HG02852 (cell line): ENCODE measurements around the gene RAPGEF2.
A peak's percentile ranks its signal among the peaks of the same experiment; 100 is the strongest.
"Not testable (repeated sequence)": the region's sequence is repeated elsewhere in the genome, so short reads cannot be mapped to it uniquely, and the experiment has no call there.

ENCODE experiments used
- ATAC-seq: cut with Tn5 transposase; IDR thresholded peaks from one replicate; pipeline ENCODE4 v1.9.1; 2021; ENCODE audit warnings: mild to moderate bottlenecking, moderate library complexity; ENCODE audit not compliant: unreplicated experiment

The RAPGEF2 gene

DNA sequence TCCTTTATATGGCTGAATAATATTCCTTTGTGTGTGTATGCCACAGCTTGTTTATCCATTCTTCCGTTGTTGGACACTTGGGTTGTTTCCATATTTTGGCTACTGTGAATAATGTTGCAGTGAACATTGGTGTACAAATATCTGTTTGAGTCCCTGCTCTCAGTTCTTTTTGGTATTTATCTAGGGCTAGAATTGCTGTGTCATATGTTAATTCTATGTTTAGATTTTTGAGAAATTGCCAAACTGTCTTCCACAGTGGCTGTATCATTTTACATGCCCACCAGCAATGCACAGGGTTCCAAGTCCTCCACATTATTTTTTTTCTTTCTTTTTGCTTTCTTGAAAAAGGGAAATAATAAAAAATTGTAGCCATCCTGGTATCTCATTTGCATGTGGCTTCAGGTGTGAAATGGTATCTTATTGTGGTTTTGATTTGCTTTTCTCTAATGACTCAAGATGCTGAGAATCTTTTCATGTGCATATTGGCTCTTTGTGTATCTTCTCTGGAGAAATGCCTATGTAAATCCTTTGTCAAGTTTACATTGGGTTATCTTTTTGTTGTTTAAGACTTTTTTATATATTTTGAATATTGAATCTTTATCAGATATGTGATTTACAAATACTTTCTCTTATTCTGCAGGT, 129.7 kb downstream of the RAPGEF2 start:
- ATAC-seq, result no peak

DNA sequence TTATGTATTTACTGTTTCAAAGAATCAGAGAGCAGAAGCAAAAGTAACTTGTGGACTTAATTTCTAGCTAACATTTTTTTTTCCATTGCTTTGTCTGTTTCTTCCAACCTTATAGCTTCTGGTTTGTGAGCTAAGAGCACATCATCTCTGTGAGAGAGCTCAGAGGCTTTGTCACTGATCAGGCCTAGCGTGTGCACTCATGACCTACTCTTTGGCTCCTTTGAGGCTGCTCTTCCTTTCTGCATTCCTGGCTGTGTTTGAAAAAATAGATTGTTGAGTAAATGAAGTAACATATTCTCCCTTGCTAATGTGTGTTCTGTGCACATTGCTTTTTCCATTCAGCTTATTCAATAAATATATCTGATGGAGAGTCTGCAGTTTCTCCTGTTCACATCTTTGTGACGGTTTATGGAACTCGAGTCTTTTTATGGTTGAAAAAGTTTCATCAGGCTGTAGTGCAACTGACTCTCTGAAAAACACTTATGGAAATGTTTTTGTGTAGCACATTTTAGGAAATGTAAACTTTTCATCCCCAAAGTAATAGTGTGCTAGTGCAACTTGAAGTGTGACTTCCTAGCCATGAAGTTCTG, 133.0 kb downstream of the RAPGEF2 start:
- no peak for ATAC-seq

DNA sequence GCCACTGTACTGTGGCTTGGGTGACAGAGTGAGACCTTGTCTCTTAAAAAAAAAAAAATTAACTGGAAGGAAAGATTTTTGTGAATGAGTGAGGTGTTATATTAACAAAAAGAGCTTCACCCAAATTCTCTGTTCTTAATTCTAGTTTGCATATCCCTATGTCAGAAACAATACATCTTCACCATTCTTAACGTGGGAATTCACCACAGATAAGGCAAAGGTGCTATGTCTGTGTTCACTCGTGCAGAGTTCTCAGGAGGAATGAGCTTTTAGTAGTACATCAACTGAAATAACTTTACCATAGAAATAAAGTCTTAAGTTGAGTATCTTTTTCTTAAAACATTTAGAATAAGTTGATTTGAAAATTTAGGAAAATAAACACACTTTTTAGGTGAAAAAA, 135.1 kb downstream of the RAPGEF2 start:
- no peak for ATAC-seq

DNA sequence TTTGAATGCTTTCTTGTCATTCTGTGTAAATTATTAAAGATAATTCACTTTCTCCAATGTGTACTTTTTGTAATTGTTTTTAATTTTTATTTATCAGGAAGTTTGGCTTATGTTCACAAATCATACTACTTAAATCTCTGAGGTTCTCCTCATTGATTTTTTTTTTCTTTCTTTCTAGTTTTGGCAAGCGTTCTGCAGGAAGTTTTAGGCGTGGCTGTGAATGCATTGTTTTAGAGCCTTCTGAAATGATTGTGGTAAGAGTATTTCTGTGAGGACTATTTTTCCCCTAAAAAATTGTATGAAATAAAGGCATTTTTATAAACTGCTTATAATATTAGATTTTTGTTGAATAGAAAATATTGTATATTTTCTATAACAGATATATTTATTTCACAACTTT, 135.8 kb downstream of the RAPGEF2 start:
- no peak for ATAC-seq

DNA sequence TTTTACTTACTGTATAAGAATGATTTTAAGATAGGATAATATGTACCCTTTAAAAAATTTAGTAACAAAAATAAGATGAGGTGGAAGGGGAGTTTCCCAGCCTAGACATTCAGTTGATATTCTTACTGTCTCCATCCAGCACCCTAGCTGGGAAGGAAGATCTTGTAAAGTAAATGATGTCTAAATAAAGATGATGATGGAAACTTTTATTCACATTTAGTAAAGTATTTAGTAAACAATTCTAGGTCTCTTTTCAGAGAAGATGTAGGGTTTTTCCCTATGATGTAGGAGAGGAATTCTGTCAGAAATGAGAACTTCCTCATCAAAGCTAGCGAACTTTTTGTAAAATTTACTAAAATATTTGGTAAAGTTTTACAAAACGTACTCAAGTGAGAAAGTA, 136.8 kb downstream of the RAPGEF2 start:
- ATAC-seq, result no peak

DNA sequence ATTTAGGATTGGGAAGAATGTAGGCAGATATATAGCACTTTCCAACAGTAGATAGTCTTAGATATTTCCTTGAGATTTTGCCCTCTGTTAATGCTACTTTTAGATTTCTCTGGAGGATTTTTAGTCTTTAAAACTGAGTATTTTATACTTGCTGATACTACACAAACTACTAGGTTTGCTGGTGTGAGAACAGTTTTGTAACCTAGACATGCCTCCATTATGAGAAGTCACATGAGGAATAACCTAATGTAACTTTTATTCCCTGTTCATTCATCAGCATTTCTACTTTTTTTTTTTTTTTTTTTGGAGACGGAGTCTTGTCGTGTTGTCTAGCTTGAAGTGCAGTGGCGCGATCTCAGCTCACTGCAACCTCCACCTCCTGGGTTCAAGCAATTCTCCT, 137.2 kb downstream of the RAPGEF2 start:
- no peak for ATAC-seq

DNA sequence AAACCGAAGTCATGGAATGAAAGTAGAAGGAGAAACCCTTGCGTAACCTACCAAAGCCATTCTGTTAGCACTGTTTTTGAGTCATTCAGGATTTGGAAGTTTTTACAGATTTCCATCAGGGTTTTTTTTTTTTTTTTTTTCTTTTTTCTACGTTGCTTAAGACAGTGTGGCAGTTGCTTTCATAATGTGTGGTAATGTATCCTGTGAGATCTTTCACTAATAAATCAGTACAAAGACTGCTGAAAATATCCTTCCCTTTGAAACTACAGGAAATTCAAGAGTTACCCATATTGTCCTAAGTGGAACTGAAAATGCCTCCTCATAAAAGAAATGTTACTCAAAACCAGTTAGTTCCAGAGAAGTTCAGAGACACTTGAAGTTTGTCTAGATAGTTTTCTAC, 137.8 kb downstream of the RAPGEF2 start:
- no peak for ATAC-seq

DNA sequence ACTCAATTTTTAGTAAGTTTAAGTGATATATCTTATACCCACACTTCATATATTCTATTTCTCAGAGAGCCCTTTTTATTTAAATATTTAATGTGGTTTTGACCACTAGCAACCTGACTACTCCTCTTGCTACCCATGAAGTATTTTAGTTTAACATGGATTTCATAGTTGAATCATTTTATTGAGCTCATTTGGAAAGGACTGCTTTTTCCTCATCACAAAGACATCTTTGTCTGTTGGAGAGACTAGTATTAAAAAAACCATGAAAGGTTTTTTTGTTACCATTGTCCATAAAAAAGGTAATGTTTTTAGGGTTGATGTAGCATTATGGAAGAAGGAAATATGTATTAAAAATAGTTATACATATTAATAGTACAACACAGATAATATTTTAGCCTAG, 139.5 kb downstream of the RAPGEF2 start:
- ATAC-seq, result no peak

DNA sequence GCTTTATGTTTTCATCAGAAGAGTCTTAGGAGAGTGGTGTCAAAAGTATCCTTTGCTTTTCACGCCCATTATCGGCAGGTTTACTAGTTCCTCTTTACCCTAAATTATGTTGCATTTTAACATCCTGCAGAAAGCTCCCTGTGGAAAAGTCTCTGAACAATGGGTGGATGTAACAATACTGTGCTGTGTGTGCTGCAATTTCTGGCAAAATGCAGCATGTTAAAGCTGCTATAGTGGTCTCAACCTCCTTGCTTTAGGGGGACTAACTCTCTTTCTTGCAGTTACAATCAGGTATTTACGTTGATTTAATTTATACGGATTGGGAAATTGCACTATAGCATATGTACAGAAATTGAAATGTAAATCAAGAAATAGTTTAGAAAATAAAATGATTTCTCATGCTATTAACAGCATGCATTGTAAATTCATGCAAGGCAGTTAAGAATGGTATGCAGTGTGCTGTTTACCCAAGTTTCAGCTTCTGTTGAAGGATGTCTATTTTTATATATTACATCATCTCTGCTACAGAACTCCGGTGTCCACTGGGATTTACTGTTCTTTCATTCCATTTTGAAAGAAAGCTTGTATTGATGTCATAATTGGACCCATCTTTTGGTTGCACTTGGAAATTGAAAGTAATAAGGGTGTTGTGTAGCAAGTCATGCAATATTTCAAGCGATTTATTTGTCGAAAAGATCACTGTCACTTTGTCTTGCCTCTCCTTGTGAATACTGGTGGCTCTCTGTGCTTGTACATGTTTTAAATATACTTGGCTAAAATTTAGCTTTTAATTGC, 145.7 kb downstream of the RAPGEF2 start:
- no peak for ATAC-seq

DNA sequence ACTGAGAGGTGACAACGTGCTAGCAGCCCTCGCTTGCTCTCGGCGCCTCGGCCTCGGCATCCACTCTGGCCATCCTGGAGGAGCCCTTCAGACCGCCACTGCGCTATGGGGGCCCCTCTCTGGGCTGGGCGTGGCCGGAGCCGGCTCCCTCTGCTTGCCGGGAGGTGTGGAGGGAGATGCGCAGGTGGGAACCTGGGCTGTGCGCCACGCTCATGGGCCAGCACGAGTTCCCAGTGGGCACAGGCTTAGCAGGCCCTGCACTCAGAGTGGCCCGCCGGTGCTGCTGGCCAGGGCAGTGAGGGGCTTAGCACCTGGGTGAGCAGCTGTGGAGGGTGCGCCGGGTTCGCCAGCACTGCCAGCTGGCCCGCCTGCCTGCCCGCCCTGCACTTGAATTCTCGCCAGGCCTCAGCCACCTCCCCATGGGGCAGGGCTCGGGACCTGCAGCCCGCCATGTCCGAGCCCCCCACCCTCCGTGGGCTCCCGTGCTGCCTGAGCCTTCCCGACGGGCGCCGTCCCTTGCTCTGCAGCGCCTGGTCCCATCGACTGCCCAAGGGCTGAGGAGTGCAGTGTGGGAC, 148.0 kb downstream of the RAPGEF2 start:
- no peak for ATAC-seq

DNA sequence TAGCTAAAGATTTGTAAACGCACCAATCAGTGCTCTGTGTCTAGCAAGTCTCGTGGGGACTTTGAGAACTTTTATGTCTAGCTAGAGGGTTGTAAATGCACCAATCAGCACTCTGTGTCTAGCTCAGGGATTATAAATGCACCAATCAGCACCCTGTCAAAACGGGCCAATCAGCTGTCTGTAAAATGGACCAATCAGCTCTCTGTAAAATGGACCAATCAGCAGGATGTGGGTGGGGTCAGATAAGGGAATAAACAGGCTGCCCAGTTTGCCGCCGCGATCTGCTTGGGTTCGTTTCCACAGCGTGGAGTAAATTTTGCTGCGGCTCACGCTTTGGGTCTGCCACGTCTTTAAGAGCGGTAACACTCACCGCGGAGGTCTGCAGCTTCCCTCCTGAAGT, 148.7 kb downstream of the RAPGEF2 start:
- not testable (repeated sequence) for ATAC-seq

DNA sequence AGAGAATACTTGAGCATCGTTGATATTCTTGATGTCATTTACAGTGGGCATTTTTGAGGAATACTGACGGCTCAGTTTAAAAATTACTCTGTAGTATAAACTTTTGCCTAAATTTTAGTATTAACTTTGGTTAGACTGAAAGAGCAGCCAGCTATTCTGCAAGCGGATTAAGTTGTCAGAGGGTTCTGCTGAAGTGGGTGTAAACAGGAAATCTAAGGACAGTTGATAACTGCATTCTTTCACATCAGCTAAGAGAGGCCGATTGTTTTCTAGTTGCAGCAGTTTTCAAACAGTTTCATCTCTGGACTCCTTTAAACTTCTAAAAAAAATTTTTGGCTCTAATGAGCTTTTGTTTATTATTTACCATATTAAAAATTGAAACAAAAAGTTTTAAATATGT, 149.6 kb downstream of the RAPGEF2 start:
- no peak for ATAC-seq

DNA sequence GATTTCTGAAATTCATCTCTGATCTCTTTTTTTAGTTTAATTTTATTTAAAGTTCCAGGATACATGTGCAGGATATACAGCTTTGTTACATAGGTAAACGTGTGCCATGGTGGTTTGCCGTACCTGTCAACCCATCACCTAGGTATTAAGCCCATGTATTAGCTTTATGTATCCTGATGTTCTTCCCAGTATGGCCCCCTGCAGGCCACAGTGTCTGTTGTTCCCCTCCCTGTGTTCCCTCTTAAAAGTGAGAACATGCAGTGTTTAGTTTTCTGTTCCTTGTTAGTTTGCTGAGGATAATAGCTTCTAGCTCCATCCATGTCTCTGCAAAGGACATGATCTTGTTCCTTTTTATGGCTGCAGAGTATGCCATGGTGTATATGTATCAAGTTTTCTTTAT, 153.2 kb downstream of the RAPGEF2 start:
- ATAC-seq, result no peak

DNA sequence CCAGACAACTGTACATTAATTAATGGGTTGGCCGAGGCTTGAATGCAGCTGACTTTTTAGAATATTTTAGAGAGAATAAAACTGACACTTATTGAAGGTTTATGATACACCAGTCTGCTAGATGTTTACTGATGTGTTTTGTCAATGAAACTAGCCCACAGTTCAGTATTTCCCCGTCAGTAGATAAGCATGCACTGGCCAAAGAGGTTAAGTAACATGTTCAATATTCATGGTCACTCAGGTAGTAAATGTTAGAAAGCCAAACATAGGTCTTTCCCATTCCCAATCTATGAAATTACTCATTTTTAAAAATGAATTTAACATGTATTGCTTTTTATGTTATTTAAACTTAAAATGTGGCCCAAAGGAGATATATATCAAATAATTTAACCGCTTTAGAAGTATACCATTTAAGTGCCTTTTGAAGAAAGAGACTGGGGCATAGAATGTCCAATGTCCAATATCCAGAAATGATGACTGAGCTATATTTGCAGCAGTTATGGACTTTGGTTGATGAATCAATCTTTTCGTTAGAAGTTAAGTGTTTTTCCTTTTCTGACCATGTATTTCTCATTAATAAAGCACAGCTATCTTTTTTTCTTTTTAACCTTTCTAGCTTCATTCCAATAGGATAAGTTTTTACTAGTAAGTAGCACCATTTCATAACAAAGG, 156.1 kb downstream of the RAPGEF2 start:
- no peak for ATAC-seq

DNA sequence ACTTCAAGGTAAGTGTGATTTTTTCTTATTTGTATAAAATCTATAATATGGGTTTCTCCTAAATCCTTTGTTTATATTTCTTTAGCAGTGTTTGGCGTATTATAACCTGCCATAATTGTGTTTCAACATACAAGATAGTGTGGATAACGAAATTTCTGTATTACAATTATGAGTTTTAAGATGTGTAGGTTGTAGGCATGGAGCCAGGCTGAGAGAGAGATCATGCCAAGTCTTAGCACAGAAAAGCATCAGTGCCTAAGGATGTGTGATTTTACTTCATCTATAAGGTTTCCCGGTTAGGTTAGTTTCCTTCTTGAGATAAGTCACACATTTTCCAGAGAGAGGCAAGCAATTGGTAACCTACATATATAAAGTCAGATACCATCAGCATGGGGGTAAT, 161.2 kb downstream of the RAPGEF2 start:
- ATAC-seq, result no peak

DNA sequence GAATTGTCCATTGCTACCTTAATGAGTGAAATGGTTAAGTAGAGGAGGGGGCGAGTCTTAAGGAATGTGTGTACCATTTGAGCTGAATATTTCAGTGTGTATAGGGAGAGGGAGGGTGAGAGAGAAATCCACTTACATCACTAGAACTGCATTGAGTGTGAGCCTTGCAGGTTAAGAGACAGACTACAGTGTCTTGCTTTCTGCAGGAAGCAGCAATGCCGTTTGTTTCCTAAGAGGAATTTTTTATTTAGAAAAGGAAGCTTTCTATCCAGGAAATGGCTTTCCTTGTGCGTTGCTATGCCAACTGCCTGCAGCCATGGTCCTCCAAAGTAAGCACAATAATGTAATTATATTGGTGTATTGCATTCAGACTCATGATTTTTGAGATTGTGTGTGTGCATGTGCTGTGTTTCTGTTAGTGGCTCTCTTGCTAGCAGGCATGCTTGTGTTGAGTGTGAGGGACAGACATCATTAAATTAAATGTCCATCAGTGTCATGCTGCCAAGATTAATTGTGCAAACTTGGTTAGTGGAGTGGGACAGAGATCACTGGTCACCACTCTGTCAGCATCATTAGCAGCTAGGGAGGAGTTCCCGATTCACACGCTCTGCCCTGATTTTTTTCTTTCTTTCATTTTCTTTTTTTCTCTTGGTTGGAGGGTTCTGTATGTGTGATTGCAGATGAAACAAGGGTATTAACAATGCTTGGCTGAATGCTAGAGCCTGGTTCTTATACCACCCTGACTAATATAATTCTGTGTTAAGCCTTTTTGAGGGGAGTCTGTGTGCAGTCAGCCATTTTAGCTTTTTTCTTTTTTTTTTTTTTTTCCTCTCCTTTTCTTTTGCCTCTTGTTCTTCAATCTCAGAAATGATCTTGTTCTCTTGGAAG, 164.3 kb downstream of the RAPGEF2 start:
- peak; percentile 53 for ATAC-seq

DNA sequence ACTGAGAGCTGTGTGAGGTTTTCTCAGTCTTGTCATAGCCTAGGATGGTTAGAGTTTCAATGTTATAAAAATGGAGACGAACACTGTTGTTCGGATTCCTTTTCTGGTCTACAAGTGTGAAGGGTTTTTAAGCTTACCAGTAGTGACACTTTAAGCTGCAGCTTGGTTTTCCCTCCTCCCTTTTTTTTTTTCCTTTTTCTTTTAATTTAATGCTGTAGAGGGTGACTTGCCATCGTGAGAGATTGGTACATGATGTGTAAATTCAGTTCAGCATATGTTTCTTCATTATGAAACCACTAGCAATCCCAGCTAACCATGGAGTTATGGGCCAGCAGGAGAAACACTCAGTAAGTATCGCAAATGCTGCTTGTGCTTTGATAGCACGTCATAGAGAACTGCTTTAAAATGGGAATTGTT, 165.0 kb downstream of the RAPGEF2 start:
- no peak for ATAC-seq

DNA sequence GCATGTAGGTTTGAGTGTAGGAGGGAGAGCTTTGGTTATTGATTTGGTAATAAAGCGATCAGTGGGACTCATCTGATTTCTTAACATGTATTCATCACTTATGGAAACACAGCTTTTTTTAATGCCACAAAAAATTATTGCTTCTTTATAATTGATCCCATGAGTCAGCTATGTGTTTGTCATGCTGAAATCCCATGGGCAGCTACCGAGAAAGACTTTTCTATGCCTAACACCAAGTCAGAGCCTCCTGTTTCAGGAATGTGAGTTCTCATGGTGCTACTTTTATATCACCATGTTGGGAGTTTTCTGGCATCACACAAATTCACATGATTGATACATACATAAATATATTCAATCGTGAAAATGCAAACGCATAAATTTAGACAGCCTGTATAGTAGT, 165.7 kb downstream of the RAPGEF2 start:
- no peak for ATAC-seq

DNA sequence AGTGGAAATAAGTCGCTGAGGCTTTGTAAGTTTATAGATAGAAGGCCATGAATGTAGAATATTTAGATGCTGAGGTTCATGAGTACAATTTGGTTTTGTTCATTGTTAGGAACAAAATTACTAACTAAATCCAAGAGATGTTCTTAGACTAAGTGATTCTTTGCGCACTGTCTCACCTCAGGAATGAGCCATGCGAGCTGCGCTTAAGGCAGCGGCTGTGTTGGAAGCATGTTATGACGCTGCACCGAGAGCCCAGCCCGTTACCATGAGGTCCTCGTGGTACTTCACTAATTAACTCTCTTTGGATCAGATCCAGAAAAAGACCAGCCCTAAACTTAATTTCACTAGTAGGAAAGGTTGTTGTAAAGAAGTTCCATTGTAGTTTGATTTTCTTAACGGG, 166.2 kb downstream of the RAPGEF2 start:
- ATAC-seq, result no peak

DNA sequence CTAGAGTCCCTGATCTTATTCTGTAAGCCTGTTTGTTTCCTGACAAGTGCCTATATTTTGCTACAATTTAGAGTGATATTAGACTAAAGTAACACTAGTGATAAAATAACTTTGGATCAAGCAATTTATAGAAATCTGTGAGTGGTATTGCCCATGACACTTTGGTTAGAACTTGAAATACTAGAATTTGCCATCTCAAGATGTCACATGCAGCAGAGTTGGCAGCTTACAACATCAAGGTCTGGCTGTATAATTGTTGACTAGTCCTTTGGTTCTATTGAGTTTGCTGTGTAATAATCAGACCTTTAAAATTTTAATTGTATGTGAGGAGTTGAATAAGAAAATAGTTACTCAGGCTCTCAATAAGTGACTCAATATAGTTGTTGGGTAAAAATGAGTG, 167.1 kb downstream of the RAPGEF2 start:
- ATAC-seq, result no peak
